GM19397 (cell line): ENCODE data around the gene CAPN9.
"Not testable (repeated sequence)": the region's sequence is repeated elsewhere in the genome, so short reads cannot be mapped to it uniquely, and the experiment has no call there.

Source experiments
- ATAC-seq: cut with Tn5 transposase; IDR thresholded peaks from one replicate; pipeline ENCODE4 v1.9.1; 2021; ENCODE audit warnings: mild to moderate bottlenecking, moderate library complexity; ENCODE audit not compliant: unreplicated experiment

The CAPN9 gene

GRCh38 chr1:230747890-230748800 is 957 bp downstream of the CAPN9 start:
- no peak for ATAC-seq

- ATAC-seq: no peak
Measured at GRCh38 chr1:230749150-230749549, 2.0 kb downstream of the CAPN9 start.

- no peak for ATAC-seq
Measured at GRCh38 chr1:230749635-230750034, 2.4 kb downstream of the CAPN9 start.

- no peak for ATAC-seq
Measured at GRCh38 chr1:230750576-230750975, 3.4 kb downstream of the CAPN9 start.

- ATAC-seq: no peak
Measured at GRCh38 chr1:230750986-230751625, 3.9 kb downstream of the CAPN9 start.

GRCh38 chr1:230752407-230752806 is 5.2 kb downstream of the CAPN9 start:
- ATAC-seq: no peak

- ATAC-seq: no peak
Measured at GRCh38 chr1:230753191-230753585, 6.0 kb downstream of the CAPN9 start.

GRCh38 chr1:230753586-230754251 is 6.5 kb downstream of the CAPN9 start:
- no peak for ATAC-seq

GRCh38 chr1:230754796-230755195 is 7.6 kb downstream of the CAPN9 start:
- no peak for ATAC-seq

- ATAC-seq: no peak
Measured at GRCh38 chr1:230757856-230758708, 10.9 kb downstream of the CAPN9 start.

GRCh38 chr1:230758709-230759368 is 11.7 kb downstream of the CAPN9 start:
- no peak for ATAC-seq

- ATAC-seq: no peak
Measured at GRCh38 chr1:230759369-230760065, 12.3 kb downstream of the CAPN9 start.

- ATAC-seq: no peak
Measured at GRCh38 chr1:230760360-230760827, 13.2 kb downstream of the CAPN9 start.

- no peak for ATAC-seq
Measured at GRCh38 chr1:230761443-230762167, 14.4 kb downstream of the CAPN9 start.

- ATAC-seq: no peak
Measured at GRCh38 chr1:230763927-230764591, 16.9 kb downstream of the CAPN9 start.

GRCh38 chr1:230766318-230766717 is 19.1 kb downstream of the CAPN9 start:
- ATAC-seq: no peak

GRCh38 chr1:230767859-230768612 is 20.8 kb downstream of the CAPN9 start:
- ATAC-seq: not testable (repeated sequence)
